GM23338 (cell line): Measurements from ENCODE around the gene CCR4.

Experiments
- CREB1 ChIP-seq: fragments of 250-450 bp; sonication (Bioruptor Pico); IDR thresholded peaks from 2 replicates; pipeline ENCODE4 v1.5.0; 2020; ENCODE audit warnings: low read depth, mild to moderate bottlenecking, moderate library complexity
- EZH2 ChIP-seq: fragments of 200-600 bp; sonication (generic); IDR thresholded peaks from one replicate; pipeline ENCODE4 v1.8.0; 2017; ENCODE audit warnings: antibody characterized with exemption, mild to moderate bottlenecking, low read depth; ENCODE audit not compliant: unreplicated experiment
- EZH2phosphoT487 ChIP-seq: fragments of 200-600 bp; sonication (generic); IDR thresholded peaks from one replicate; pipeline ENCODE4 v1.8.1; 2018; ENCODE audit warnings: antibody characterized with exemption; ENCODE audit not compliant: unreplicated experiment
- JUNB ChIP-seq: IDR thresholded peaks from one replicate; pipeline ENCODE4 v1.6.1; 2016; ENCODE audit warnings: antibody characterized with exemption; ENCODE audit not compliant: unreplicated experiment
- POLR2AphosphoS5 ChIP-seq: IDR thresholded peaks from 2 replicates; pipeline ENCODE4 v1.6.1; 2016; ENCODE audit warnings: antibody characterized with exemption, low read depth
- STAT1 ChIP-seq: IDR thresholded peaks from one replicate; pipeline ENCODE4 v1.6.1; 2016; ENCODE audit warnings: antibody characterized with exemption; ENCODE audit not compliant: unreplicated experiment
- ZNF114 ChIP-seq: fragments of 250-450 bp; sonication (Bioruptor Pico); IDR thresholded peaks from 2 replicates; pipeline ENCODE4 v1.5.0; 2020; ENCODE audit warnings: mild to moderate bottlenecking, moderate library complexity
- TF ChIP-seq, protein P1 (sequence below), 2 experiments: fragments of 200-600 bp in 1 of 2; sonication (generic) in 1 of 2; conservative IDR thresholded peaks; 2 replicates each; pipeline versions ENCODE4 v1.5.1 to v1.6.1; 2016 to 2017; ENCODE audit warnings: antibody characterized with exemption in 2 of 2, low read depth in 2 of 2, mild to moderate bottlenecking in 2 of 2, moderate library complexity in 1 of 2

DNA sequence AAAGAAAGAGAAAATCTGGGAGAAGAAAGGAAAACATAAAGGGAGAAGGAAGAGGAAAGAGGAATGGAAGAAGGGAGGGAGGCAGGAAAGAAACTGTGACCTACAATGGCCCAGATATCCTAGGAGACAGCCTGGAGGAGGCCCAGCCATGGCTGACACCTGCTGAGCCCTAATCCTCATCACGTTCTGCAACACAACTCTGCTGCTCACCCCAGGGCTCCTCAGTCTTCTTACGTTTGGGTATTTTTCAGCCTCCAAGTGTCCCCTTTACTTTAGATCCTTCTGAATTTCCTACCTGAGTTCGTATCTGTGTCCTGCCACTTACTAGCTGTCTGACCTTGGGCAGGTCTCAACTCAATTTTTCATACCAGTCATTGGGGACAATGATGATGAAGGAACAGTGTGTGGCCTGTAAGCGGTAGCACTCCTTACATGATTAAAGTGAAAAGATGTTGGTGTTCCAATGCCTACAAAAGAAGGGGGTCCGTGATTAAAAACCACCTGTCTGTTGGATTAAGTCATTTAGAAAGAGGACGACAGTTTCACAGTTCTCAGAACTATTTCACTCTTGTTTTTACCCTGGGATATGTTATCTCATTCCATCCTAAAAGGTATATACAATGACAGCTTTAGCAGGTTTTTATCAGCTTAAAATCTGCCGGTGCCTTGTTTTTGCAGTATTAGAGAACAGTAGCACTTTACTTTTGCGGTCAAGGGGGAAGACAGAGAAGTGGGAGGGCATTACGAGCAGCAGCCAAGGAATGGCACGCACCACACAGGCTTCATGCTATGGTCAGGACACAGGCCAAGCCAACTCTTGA is 47.4 kb downstream of the CCR4 start:
- TF ChIP-seq EZH2 (no peak), ZNF114 (CRISPR knock-in tag) (no peak), STAT1 (no peak), EZH2phosphoT487 (no peak), JUNB (no peak), CREB1 (no peak), POLR2AphosphoS5 (no peak)
- TF ChIP-seq, protein P1, sequence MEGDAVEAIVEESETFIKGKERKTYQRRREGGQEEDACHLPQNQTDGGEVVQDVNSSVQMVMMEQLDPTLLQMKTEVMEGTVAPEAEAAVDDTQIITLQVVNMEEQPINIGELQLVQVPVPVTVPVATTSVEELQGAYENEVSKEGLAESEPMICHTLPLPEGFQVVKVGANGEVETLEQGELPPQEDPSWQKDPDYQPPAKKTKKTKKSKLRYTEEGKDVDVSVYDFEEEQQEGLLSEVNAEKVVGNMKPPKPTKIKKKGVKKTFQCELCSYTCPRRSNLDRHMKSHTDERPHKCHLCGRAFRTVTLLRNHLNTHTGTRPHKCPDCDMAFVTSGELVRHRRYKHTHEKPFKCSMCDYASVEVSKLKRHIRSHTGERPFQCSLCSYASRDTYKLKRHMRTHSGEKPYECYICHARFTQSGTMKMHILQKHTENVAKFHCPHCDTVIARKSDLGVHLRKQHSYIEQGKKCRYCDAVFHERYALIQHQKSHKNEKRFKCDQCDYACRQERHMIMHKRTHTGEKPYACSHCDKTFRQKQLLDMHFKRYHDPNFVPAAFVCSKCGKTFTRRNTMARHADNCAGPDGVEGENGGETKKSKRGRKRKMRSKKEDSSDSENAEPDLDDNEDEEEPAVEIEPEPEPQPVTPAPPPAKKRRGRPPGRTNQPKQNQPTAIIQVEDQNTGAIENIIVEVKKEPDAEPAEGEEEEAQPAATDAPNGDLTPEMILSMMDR (conservative IDR thresholded peaks at IDR 0.05; ENCODE audit: low read depth in 2 of 2) = no peak
